RWPE1 (cell line): ENCODE measurements around the gene NFATC1.

Experiments used
- CTCF ChIA-PET: fragments of 350-600 bp; sonication (Branson Sonifier 250); formaldehyde crosslinking; extraction: SDS; loops from one replicate; lab custom pipeline; 2021; lab: Yijun Ruan, JAX
- POLR2A ChIA-PET: fragments of 400-600 bp; formaldehyde crosslinking; extraction: SDS; loops from one replicate; lab custom pipeline; 2020; ENCODE audit warnings: antibody characterized with exemption; ENCODE audit not compliant: low non-redundant PET; lab: Yijun Ruan, JAX
- DNase-seq: peaks from one replicate; pipeline ENCODE4 v3.0.0; 2012; ENCODE audit warnings: low spot score
- H3K27ac ChIP-seq: fragments of 450-650 bp; 2 replicates; pipeline ENCODE4 v1.5.1; 2017
- CTCF ChIP-seq: fragments of 450-650 bp; conservative IDR thresholded peaks from 2 replicates; pipeline ENCODE4 v1.5.1; 2017; ENCODE audit warnings: low read depth, mild to moderate bottlenecking

NFATC1 gene

GRCh38 chr18:79531926-79532312 is 136.2 kb downstream of the NFATC1 start:
- H3K27ac ChIP-seq = no peak overlapping the region
- no peak for TF ChIP-seq CTCF
- ChIA-PET POLR2A (no interaction called here), CTCF (no interaction called here)
- no peak for DNase-seq

- no peak overlapping the region for H3K27ac ChIP-seq
- CTCF ChIA-PET = interaction anchor here (0.5 kb wide), 1 partner anchor 413 kb away, joined by 3 read pairs; no protein-coding TSS in a partner anchor
- no peak for DNase-seq
- POLR2A ChIA-PET = no interaction called here
- no peak for TF ChIP-seq CTCF
These were observed 136.7 kb downstream of the NFATC1 start for GRCh38 chr18:79532313-79533007.

- no peak for TF ChIP-seq CTCF
- ChIA-PET POLR2A (no interaction called here), CTCF (interaction anchor here (0.5 kb wide), 1 partner anchor 414 kb away, joined by 3 read pairs; no protein-coding TSS in a partner anchor)
- H3K27ac ChIP-seq = no peak overlapping the region
- no peak for DNase-seq
These were observed 137.4 kb downstream of the NFATC1 start for GRCh38 chr18:79533146-79533545.

GRCh38 chr18:79533591-79533990 is 137.9 kb downstream of the NFATC1 start:
- no peak overlapping the region for H3K27ac ChIP-seq
- DNase-seq = no peak
- CTCF ChIA-PET = no interaction called here
- POLR2A ChIA-PET = no interaction called here
- TF ChIP-seq CTCF = no peak

- no peak for TF ChIP-seq CTCF
- DNase-seq = no peak
- POLR2A ChIA-PET = no interaction called here
- CTCF ChIA-PET = no interaction called here
- no peak overlapping the region for H3K27ac ChIP-seq
These were observed 138.6 kb downstream of the NFATC1 start for GRCh38 chr18:79534356-79534755.

- no peak for DNase-seq
- POLR2A ChIA-PET = no interaction called here
These were observed 142.0 kb downstream of the NFATC1 start for GRCh38 chr18:79537758-79538157.

More at GRCh38 chr18:79537758-79538157, 142.0 kb downstream of the NFATC1 start:
- CTCF ChIA-PET = no interaction called here
- H3K27ac ChIP-seq = no peak overlapping the region
- no peak for TF ChIP-seq CTCF
